ENCODE data around the gene CPA3. TPM values are rescaled to one million over a fixed set of nuclear protein-coding genes. Genes with fewer than 3 reads are reported as not detected.

The CPA3 gene
- total and polyA plus RNA-seq, 4 donors = 0.42 to 8.6 (median 1.9) TPM; not detected in 1

DNA sequence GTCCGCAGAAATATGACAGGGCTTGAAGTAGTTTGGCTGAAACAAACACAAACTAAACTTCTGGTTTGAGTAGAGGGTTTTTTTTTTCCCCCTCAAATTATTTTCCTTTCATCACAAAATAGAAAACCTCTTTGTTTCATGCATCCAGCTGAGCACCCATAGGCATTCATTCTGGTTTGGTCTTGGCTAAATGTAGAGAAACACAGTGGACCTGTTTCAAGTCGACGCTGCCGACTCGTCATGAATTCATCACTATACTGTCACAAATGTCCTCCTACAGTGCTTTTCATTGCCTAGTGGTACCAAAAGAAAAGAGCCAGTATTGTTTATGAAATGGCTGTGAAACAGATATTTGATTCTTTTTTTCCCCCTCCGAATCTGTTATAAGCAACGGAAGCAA is 73.8 kb downstream of the CPA3 start:
- whole genome bisulfite sequencing = 90% methylated on average over 7 of the region's 7 CpGs
- Histone ChIP-seq H3K9me3 (ENCODE audit: control insufficient read depth in 4 of 4, low read length in 3 of 4) (no peaks in the 10 kb centered on the region), H3K27ac (ENCODE audit: low read depth in 1 of 2, low read length in 2 of 2) (no peak overlapping the region), H3K36me3 (ENCODE audit: control insufficient read depth in 4 of 4, insufficient read depth in 3 of 4, low read depth in 1 of 4, low read length in 3 of 4) (no peaks in the 10 kb centered on the region), H3K9ac (ENCODE audit: low read depth in 1 of 2, low read length in 2 of 2) (no peak overlapping the region), H3K4me1 (ENCODE audit: control insufficient read depth in 4 of 4, insufficient read depth in 4 of 4, low read length in 3 of 4) (no peaks in the 10 kb centered on the region), H3K27me3 (ENCODE audit: control insufficient read depth in 4 of 4, insufficient read depth in 4 of 4, low read length in 3 of 4) (peaks cover 0 to 6% (median 0%) of the 10 kb centered on the region in 4 donors), H3K4me3 (ENCODE audit: low read depth in 1 of 3, low read length in 3 of 3) (no peak overlapping the region)
- no peak for TF ChIP-seq HNF4G (IDR thresholded peaks at IDR 0.05)
- no peak for TF ChIP-seq RAD21 (IDR thresholded peaks at IDR 0.05)
- no peak for TF ChIP-seq FOXA1 (IDR thresholded peaks at IDR 0.05)
- no peak for TF ChIP-seq TAF1 (conservative IDR thresholded peaks at IDR 0.05)
- no peak for TF ChIP-seq EGR1 (IDR thresholded peaks at IDR 0.05; ENCODE audit: low read depth in 2 of 2)
- TF ChIP-seq RXRA (IDR thresholded peaks at IDR 0.05) = no peak
- no peak for TF ChIP-seq GABPA (IDR thresholded peaks at IDR 0.05 in 1 of 2, conservative IDR thresholded peaks at IDR 0.05 in 1 of 2)
- TF ChIP-seq, protein P1, sequence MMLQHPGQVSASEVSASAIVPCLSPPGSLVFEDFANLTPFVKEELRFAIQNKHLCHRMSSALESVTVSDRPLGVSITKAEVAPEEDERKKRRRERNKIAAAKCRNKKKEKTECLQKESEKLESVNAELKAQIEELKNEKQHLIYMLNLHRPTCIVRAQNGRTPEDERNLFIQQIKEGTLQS (IDR thresholded peaks at IDR 0.05) = no peak
- TF ChIP-seq JUND (IDR thresholded peaks at IDR 0.05) = no peak
- TF ChIP-seq, protein P2, sequence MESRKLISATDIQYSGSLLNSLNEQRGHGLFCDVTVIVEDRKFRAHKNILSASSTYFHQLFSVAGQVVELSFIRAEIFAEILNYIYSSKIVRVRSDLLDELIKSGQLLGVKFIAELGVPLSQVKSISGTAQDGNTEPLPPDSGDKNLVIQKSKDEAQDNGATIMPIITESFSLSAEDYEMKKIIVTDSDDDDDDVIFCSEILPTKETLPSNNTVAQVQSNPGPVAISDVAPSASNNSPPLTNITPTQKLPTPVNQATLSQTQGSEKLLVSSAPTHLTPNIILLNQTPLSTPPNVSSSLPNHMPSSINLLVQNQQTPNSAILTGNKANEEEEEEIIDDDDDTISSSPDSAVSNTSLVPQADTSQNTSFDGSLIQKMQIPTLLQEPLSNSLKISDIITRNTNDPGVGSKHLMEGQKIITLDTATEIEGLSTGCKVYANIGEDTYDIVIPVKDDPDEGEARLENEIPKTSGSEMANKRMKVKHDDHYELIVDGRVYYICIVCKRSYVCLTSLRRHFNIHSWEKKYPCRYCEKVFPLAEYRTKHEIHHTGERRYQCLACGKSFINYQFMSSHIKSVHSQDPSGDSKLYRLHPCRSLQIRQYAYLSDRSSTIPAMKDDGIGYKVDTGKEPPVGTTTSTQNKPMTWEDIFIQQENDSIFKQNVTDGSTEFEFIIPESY (IDR thresholded peaks at IDR 0.05) = no peak
- TF ChIP-seq YY1 (IDR thresholded peaks at IDR 0.05) = no peak
- TF ChIP-seq, protein P3, sequence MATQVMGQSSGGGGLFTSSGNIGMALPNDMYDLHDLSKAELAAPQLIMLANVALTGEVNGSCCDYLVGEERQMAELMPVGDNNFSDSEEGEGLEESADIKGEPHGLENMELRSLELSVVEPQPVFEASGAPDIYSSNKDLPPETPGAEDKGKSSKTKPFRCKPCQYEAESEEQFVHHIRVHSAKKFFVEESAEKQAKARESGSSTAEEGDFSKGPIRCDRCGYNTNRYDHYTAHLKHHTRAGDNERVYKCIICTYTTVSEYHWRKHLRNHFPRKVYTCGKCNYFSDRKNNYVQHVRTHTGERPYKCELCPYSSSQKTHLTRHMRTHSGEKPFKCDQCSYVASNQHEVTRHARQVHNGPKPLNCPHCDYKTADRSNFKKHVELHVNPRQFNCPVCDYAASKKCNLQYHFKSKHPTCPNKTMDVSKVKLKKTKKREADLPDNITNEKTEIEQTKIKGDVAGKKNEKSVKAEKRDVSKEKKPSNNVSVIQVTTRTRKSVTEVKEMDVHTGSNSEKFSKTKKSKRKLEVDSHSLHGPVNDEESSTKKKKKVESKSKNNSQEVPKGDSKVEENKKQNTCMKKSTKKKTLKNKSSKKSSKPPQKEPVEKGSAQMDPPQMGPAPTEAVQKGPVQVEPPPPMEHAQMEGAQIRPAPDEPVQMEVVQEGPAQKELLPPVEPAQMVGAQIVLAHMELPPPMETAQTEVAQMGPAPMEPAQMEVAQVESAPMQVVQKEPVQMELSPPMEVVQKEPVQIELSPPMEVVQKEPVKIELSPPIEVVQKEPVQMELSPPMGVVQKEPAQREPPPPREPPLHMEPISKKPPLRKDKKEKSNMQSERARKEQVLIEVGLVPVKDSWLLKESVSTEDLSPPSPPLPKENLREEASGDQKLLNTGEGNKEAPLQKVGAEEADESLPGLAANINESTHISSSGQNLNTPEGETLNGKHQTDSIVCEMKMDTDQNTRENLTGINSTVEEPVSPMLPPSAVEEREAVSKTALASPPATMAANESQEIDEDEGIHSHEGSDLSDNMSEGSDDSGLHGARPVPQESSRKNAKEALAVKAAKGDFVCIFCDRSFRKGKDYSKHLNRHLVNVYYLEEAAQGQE (IDR thresholded peaks at IDR 0.05) = no peak
- TF ChIP-seq HNF4A (conservative IDR thresholded peaks at IDR 0.05) = no peak
- TF ChIP-seq SP1 (IDR thresholded peaks at IDR 0.05) = no peak
- TF ChIP-seq NR2F2 (IDR thresholded peaks at IDR 0.05) = no peak
- TF ChIP-seq, protein P4, sequence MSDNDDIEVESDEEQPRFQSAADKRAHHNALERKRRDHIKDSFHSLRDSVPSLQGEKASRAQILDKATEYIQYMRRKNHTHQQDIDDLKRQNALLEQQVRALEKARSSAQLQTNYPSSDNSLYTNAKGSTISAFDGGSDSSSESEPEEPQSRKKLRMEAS (IDR thresholded peaks at IDR 0.05) = no peak
- TF ChIP-seq, protein P5, sequence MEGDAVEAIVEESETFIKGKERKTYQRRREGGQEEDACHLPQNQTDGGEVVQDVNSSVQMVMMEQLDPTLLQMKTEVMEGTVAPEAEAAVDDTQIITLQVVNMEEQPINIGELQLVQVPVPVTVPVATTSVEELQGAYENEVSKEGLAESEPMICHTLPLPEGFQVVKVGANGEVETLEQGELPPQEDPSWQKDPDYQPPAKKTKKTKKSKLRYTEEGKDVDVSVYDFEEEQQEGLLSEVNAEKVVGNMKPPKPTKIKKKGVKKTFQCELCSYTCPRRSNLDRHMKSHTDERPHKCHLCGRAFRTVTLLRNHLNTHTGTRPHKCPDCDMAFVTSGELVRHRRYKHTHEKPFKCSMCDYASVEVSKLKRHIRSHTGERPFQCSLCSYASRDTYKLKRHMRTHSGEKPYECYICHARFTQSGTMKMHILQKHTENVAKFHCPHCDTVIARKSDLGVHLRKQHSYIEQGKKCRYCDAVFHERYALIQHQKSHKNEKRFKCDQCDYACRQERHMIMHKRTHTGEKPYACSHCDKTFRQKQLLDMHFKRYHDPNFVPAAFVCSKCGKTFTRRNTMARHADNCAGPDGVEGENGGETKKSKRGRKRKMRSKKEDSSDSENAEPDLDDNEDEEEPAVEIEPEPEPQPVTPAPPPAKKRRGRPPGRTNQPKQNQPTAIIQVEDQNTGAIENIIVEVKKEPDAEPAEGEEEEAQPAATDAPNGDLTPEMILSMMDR (IDR thresholded peaks at IDR 0.05; ENCODE audit: low read depth, low read length, missing input control) = no peak
- TF ChIP-seq FOXA2 (IDR thresholded peaks at IDR 0.05) = no peak
- no peak for DNase-seq (ENCODE audit: low spot score)

Measured in liver (tissue), 9 donors.